OCI-LY1 (cell line): Measurements from ENCODE around the gene CBY1.
"Not testable (repeated sequence)": the region's sequence is repeated elsewhere in the genome, so short reads cannot be mapped to it uniquely, and the experiment has no call there.

Experiments used
- H2AFZ ChIP-seq: fragments of 200-600 bp; sonication (generic), shearing (Covaris generic); 2 replicates; pipeline ENCODE4 v1.6.0; 2014; ENCODE audit warnings: antibody characterized with exemption, mild to moderate bottlenecking, low read length
- H3F3A ChIP-seq: fragments of 200-600 bp; sonication (generic), shearing (Covaris generic); 2 replicates; pipeline ENCODE4 v1.6.0; 2014; ENCODE audit warnings: mild to moderate bottlenecking, antibody characterized with exemption, low read length, moderate library complexity; ENCODE audit not compliant: insufficient read depth
- H3K27ac ChIP-seq: fragments of 200-600 bp; sonication (generic); 2 replicates; pipeline ENCODE4 v1.5.1; 2014; ENCODE audit warnings: low read length, mixed run types, mild to moderate bottlenecking, low read depth; ENCODE audit not compliant: poor library complexity, severe bottlenecking
- H3K27me3 ChIP-seq: fragments of 200-600 bp; sonication (generic); 2 replicates; pipeline ENCODE4 v1.6.0; 2014; ENCODE audit warnings: antibody characterized with exemption, mild to moderate bottlenecking, low read length, moderate library complexity; ENCODE audit not compliant: insufficient read depth
- H3K36me3 ChIP-seq: fragments of 200-600 bp; sonication (generic); 2 replicates; pipeline ENCODE4 v1.6.1; 2014; ENCODE audit warnings: mild to moderate bottlenecking, antibody characterized with exemption, low read length, moderate library complexity, mixed read lengths; ENCODE audit not compliant: insufficient read depth
- H3K4me1 ChIP-seq: fragments of 200-600 bp; sonication (generic); 2 replicates; pipeline ENCODE4 v1.5.1; 2014; ENCODE audit warnings: mild to moderate bottlenecking, low read length, moderate library complexity; ENCODE audit not compliant: insufficient read depth, severe bottlenecking
- H3K4me2 ChIP-seq: fragments of 200-600 bp; sonication (generic), shearing (Covaris generic); 2 replicates; pipeline ENCODE4 v1.6.1; 2014; ENCODE audit warnings: low read length
- H3K4me3 ChIP-seq: fragments of 200-600 bp; sonication (generic); 2 replicates; pipeline ENCODE4 v1.5.1; 2014; ENCODE audit warnings: low read length, low read depth, mild to moderate bottlenecking, mixed read lengths; ENCODE audit not compliant: poor library complexity, severe bottlenecking
- H3K79me2 ChIP-seq: fragments of 200-600 bp; shearing (Covaris generic); 2 replicates; pipeline ENCODE4 v1.6.1; 2016; ENCODE audit warnings: mixed run types, low read length, mixed read lengths; ENCODE audit not compliant: insufficient read depth
- H3K9ac ChIP-seq: fragments of 200-600 bp; sonication (generic), shearing (Covaris generic); 2 replicates; pipeline ENCODE4 v1.6.1; 2014; ENCODE audit warnings: mild to moderate bottlenecking, low read length, mixed read lengths
- H3K9me2 ChIP-seq: fragments of 200-600 bp; sonication (generic), shearing (Covaris generic); 2 replicates; pipeline ENCODE4 v1.6.1; 2014; ENCODE audit warnings: low read depth, mild to moderate bottlenecking, low read length, mixed read lengths
- H3K9me3 ChIP-seq: fragments of 200-600 bp; shearing (Covaris generic); 2 replicates; pipeline ENCODE4 v1.6.1; 2014; ENCODE audit warnings: low read length, mixed read lengths
- H4K20me1 ChIP-seq: fragments of 200-600 bp; sonication (generic), shearing (Covaris generic); 2 replicates; pipeline ENCODE4 v1.6.0; 2016; ENCODE audit warnings: mild to moderate bottlenecking, low read length; ENCODE audit not compliant: insufficient read depth
- EZH2 ChIP-seq: fragments of 200-600 bp; sonication (generic), shearing (Covaris generic); IDR thresholded peaks from 2 replicates; pipeline ENCODE4 v1.8.0; 2017; ENCODE audit warnings: borderline replicate concordance, mixed run types, mild to moderate bottlenecking, antibody characterized with exemption, low read length, moderate library complexity, mixed read lengths
- TF ChIP-seq, protein P1 (sequence below): fragments of 200-600 bp; sonication (generic), shearing (Covaris generic); IDR thresholded peaks from 2 replicates; pipeline ENCODE4 v1.5.1; 2017; ENCODE audit warnings: mild to moderate bottlenecking, antibody characterized with exemption, low read length, moderate library complexity, mixed read lengths

Gene CBY1

DNA sequence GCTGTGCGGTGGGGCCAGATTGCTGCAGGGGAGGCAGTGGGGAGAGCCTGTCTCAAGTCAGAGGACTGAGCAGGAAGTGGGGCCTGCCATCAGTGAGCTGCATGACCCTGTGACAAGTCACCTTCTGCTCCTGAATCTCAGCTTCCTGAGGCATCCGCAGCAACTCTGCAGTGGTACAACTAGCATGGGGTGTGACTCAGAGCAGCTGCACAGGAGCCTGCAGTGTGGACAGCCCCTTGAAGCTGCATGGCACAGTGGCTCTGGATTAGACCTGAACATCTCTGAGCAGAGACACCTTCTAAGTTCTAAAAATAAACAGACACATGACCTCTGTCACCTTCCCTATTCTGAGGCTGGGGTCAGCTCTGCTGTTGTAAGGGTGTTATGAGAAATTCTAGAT is 18.2 kb upstream of the CBY1 start:
- Histone ChIP-seq H3K27ac (no peak overlapping the region), H3K4me1 (no peaks in the 10 kb centered on the region), H2AFZ (no peak overlapping the region), H3K9ac (no peak overlapping the region), H3F3A (no peaks in the 10 kb centered on the region), H3K9me2 (no peaks in the 10 kb centered on the region), H3K9me3 (no peaks in the 10 kb centered on the region), H3K4me2 (no peak overlapping the region), H3K79me2 (no peaks in the 10 kb centered on the region), H3K27me3 (no peaks in the 10 kb centered on the region), H3K36me3 (peaks cover 7% of the 10 kb centered on the region; the same call in 1 of the 2 replicates), H4K20me1 (no peaks in the 10 kb centered on the region), H3K4me3 (no peak overlapping the region)
- TF ChIP-seq, protein P1, sequence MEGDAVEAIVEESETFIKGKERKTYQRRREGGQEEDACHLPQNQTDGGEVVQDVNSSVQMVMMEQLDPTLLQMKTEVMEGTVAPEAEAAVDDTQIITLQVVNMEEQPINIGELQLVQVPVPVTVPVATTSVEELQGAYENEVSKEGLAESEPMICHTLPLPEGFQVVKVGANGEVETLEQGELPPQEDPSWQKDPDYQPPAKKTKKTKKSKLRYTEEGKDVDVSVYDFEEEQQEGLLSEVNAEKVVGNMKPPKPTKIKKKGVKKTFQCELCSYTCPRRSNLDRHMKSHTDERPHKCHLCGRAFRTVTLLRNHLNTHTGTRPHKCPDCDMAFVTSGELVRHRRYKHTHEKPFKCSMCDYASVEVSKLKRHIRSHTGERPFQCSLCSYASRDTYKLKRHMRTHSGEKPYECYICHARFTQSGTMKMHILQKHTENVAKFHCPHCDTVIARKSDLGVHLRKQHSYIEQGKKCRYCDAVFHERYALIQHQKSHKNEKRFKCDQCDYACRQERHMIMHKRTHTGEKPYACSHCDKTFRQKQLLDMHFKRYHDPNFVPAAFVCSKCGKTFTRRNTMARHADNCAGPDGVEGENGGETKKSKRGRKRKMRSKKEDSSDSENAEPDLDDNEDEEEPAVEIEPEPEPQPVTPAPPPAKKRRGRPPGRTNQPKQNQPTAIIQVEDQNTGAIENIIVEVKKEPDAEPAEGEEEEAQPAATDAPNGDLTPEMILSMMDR = no peak
- no peak for TF ChIP-seq EZH2

DNA sequence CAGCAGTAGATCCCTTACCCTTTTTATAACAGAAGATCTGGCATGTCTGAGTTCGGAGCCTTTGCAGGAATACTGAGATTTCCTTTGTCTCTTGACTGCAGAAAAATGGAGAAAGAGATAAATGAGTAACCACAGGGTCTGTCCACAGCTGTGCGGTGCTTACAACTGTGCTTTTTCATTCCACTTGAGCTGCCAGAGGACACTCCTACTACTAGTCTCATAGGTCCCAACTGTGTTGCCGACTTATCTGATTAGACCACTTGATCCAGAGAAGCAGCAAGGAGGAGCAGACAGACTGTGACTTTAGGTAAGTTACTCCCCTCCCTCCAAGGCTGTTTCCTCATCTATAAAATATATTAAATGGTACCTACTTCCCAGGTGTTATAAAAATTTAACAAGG is 17.7 kb upstream of the CBY1 start:
- Histone ChIP-seq H3K9ac (no peak overlapping the region), H3K27me3 (no peaks in the 10 kb centered on the region), H3K79me2 (no peaks in the 10 kb centered on the region), H3F3A (no peaks in the 10 kb centered on the region), H3K9me3 (no peaks in the 10 kb centered on the region), H3K4me3 (no peak overlapping the region), H3K9me2 (no peaks in the 10 kb centered on the region), H3K36me3 (peaks cover 7% of the 10 kb centered on the region; the same call in 1 of the 2 replicates), H3K27ac (no peak overlapping the region), H4K20me1 (no peaks in the 10 kb centered on the region), H2AFZ (no peak overlapping the region), H3K4me1 (no peaks in the 10 kb centered on the region), H3K4me2 (no peak overlapping the region)
- TF ChIP-seq, protein P1 = no peak
- no peak for TF ChIP-seq EZH2

DNA sequence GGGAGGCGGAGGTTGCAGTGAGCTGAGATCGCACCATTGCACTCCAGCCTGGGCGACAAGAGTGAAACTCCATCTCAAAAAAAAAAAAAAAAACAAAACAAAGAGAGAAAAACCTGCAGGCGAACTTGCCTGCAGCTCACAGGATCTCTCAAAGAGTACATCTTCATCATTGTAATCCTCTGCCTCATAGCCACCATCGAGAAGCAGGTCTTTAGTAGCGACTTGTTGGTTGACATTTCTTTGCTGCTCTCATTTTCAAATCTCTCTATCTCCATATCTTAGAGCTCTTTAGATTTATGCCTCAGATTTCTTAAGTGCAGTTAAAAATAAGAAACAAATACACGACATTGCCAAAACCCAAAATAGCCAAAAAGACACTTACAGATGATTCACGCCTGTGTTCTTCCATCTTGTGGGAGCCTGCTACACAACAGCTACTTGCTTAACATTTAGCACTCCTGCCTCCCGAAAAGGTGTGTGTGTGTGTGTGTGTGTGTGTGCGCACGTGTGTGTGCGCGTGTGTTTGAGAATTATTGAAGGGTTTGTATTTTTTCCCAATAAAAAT is 14.9 kb upstream of the CBY1 start:
- Histone ChIP-seq H3K4me3 (no peak overlapping the region), H3K27me3 (no peaks in the 10 kb centered on the region), H3K9me2 (no peaks in the 10 kb centered on the region), H3K36me3 (peaks cover 10% of the 10 kb centered on the region; the same call in 1 of the 2 replicates), H3K79me2 (no peaks in the 10 kb centered on the region), H3K4me1 (no peaks in the 10 kb centered on the region), H2AFZ (no peak overlapping the region), H3K4me2 (no peak overlapping the region), H3K9me3 (no peaks in the 10 kb centered on the region), H3K27ac (no peak overlapping the region), H4K20me1 (no peaks in the 10 kb centered on the region), H3F3A (no peaks in the 10 kb centered on the region), H3K9ac (no peak overlapping the region)
- no peak for TF ChIP-seq EZH2
- TF ChIP-seq, protein P1 = no peak

DNA sequence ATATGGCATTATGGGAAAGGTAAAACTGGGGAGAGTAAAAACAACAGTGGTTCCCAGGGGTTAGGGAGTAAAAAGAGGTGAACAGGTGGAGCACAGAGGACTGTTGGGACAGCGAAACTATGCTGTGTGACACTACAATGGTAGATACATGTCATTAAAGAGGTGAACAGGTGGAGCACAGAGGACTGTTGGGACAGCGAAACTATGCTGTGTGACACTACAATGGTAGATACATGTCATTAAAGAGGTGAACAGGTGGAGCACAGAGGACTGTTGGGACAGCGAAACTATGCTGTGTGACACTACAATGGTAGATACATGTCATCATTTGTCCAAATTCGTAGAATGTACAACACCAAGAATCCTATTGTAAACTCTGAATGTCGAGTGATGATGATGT is 12.2 kb upstream of the CBY1 start:
- not testable (repeated sequence) for H3K9me2 ChIP-seq, H3K27ac ChIP-seq, H3K4me2 ChIP-seq, H3K9me3 ChIP-seq, H2AFZ ChIP-seq, H4K20me1 ChIP-seq, H3K9ac ChIP-seq, H3F3A ChIP-seq, H3K4me1 ChIP-seq, H3K4me3 ChIP-seq, H3K79me2 ChIP-seq, H3K27me3 ChIP-seq
- peaks cover 10% of the 10 kb centered on the region; the same call in 1 of the 2 replicates for H3K36me3 ChIP-seq
